IMR-90 (cell line): Measurements from ENCODE around the gene IRAK4. TPM values are rescaled to one million over a fixed set of nuclear protein-coding genes. Genes with fewer than 3 reads are reported as not detected.
A peak's percentile ranks its signal among the peaks of the same experiment; 100 is the strongest.

Experiments used
- ATAC-seq: fragments of 200-7000 bp; cut with Tn5 transposase; 2 replicates; pipeline ENCODE4 v1.9.1; 2020; ENCODE audit warnings: low read depth, mild to moderate bottlenecking, moderate library complexity
- BruUV-seq: library from RNA; stranded (reverse); fragments of 400-500 nt; replicated peaks from 2 replicates; lab custom pipeline; 2021; lab: Mats Ljungman, UMichigan
- CTCF ChIA-PET: fragments of 300-600 bp; formaldehyde crosslinking; extraction: SDS; loops from one replicate; lab custom pipeline; 2021; ENCODE audit warnings: antibody characterized with exemption; lab: Yijun Ruan, JAX
- POLR2A ChIA-PET: fragments of 300-600 bp; sonication (Branson Sonifier 250); formaldehyde crosslinking; loops from one replicate; lab custom pipeline; 2022; ENCODE audit warnings: antibody characterized with exemption; ENCODE audit not compliant: unreplicated experiment; lab: Charles Lee
- DNase-seq: peaks from one replicate; pipeline ENCODE4 v3.0.0; 2013
- H2AFZ ChIP-seq: replicated peaks from 2 replicates; pipeline ENCODE3; 2013; ENCODE audit warnings: low read length, mild to moderate bottlenecking; ENCODE audit not compliant: poor library complexity
- H2AK5ac ChIP-seq: 2 replicates; pipeline ENCODE4 v1.6.1; 2013; ENCODE audit warnings: low read depth, low read length, inconsistent platforms
- H2AK9ac ChIP-seq: replicated peaks from 2 replicates; pipeline ENCODE3; 2013; ENCODE audit warnings: mild to moderate bottlenecking, low read depth, low read length, moderate library complexity; ENCODE audit not compliant: poor library complexity
- H2BK120ac ChIP-seq: 2 replicates; pipeline ENCODE4 v1.6.1; 2013; ENCODE audit warnings: low read depth, low read length, inconsistent platforms
- H2BK15ac ChIP-seq: 3 replicates; pipeline ENCODE4 v1.6.1; 2013; ENCODE audit warnings: low read depth, low read length, inconsistent platforms
- H2BK20ac ChIP-seq: 2 replicates; pipeline ENCODE4 v1.6.1; 2013; ENCODE audit warnings: low read depth, mild to moderate bottlenecking, inconsistent platforms, low read length, moderate library complexity
- H2BK5ac ChIP-seq: 2 replicates; pipeline ENCODE4 v1.6.1; 2013; ENCODE audit warnings: mild to moderate bottlenecking, low read depth, low read length, inconsistent platforms; ENCODE audit not compliant: poor library complexity, severe bottlenecking
- H3K14ac ChIP-seq: replicated peaks from 2 replicates; pipeline ENCODE4 v1.6.1; 2013; ENCODE audit warnings: low read depth, low read length, inconsistent platforms
- H3K18ac ChIP-seq: 2 replicates; pipeline ENCODE4 v1.6.1; 2013; ENCODE audit warnings: low read depth, low read length, control low read depth
- H3K23ac ChIP-seq: 2 replicates; pipeline ENCODE4 v1.6.1; 2013; ENCODE audit warnings: low read depth, low read length, inconsistent platforms
- H3K27ac ChIP-seq: 2 replicates; pipeline ENCODE4 v1.5.1; 2013; ENCODE audit warnings: mild to moderate bottlenecking, control low read depth, low read length; ENCODE audit not compliant: insufficient read depth
- H3K27me3 ChIP-seq: 2 replicates; pipeline ENCODE4 v1.6.1; 2013; ENCODE audit warnings: low read length; ENCODE audit not compliant: control insufficient read depth, insufficient read depth
- H3K36me3 ChIP-seq: 2 replicates; pipeline ENCODE4 v1.6.1; 2013; ENCODE audit warnings: low read length, mixed read lengths; ENCODE audit not compliant: control insufficient read depth, insufficient read depth
- H3K4ac ChIP-seq: 2 replicates; pipeline ENCODE4 v1.6.1; 2013; ENCODE audit warnings: low read depth, low read length, inconsistent platforms
- H3K4me1 ChIP-seq: 2 replicates; pipeline ENCODE4 v1.6.1; 2013; ENCODE audit warnings: low read length, mixed read lengths; ENCODE audit not compliant: control insufficient read depth, insufficient read depth
- H3K4me2 ChIP-seq: 2 replicates; pipeline ENCODE4 v1.6.1; 2013; ENCODE audit warnings: low read depth, mild to moderate bottlenecking, control low read depth, low read length, moderate library complexity
- H3K4me3 ChIP-seq: 2 replicates; pipeline ENCODE4 v1.5.1; 2013; ENCODE audit warnings: low read depth, mild to moderate bottlenecking, control low read depth, low read length, moderate library complexity; ENCODE audit not compliant: insufficient read depth
- H3K56ac ChIP-seq: 2 replicates; pipeline ENCODE4 v1.6.1; 2013; ENCODE audit warnings: low read length, inconsistent platforms; ENCODE audit not compliant: insufficient read depth; ENCODE audit errors: extremely low read depth
- H3K79me1 ChIP-seq, 2 experiments: 2 replicates each; pipeline ENCODE4 v1.6.1; 2013; ENCODE audit warnings: low read length in 2 of 2, inconsistent platforms in 1 of 2, low read depth in 1 of 2
- H3K9ac ChIP-seq: 2 replicates; pipeline ENCODE4 v1.6.1; 2013; ENCODE audit warnings: low read depth, low read length, control low read depth
- H3K9me1 ChIP-seq: 2 replicates; pipeline ENCODE4 v1.6.1; 2013; ENCODE audit warnings: low read length, inconsistent platforms; ENCODE audit not compliant: insufficient read depth
- H3K9me3 ChIP-seq: 2 replicates; pipeline ENCODE4 v1.6.1; 2013; ENCODE audit warnings: low read length; ENCODE audit not compliant: control insufficient read depth, insufficient read depth
- H4K20me1 ChIP-seq: 2 replicates; pipeline ENCODE4 v1.6.1; 2013; ENCODE audit warnings: low read length, inconsistent platforms; ENCODE audit not compliant: insufficient read depth
- H4K5ac ChIP-seq: 2 replicates; pipeline ENCODE4 v1.6.1; 2013; ENCODE audit warnings: mild to moderate bottlenecking, low read depth, low read length, control low read depth
- H4K8ac ChIP-seq, 2 experiments: 2 replicates each; pipeline ENCODE4 v1.6.1; 2013; ENCODE audit warnings: low read depth in 2 of 2, low read length in 2 of 2, control low read depth in 1 of 2, inconsistent platforms in 1 of 2
- H4K91ac ChIP-seq: 2 replicates; pipeline ENCODE4 v1.6.1; 2013; ENCODE audit warnings: low read depth, low read length, inconsistent platforms; ENCODE audit not compliant: insufficient read depth
- CHD1 ChIP-seq: IDR thresholded peaks from 2 replicates; pipeline ENCODE4 v1.6.1; 2012; ENCODE audit warnings: low read depth, low read length, improper control_type of control experiment
- WGBS, 2 experiments: methylation state at CpG; one replicate each; pipeline versions ENCODE4 v1.1.5 to v1.1.7; 2013; ENCODE audit warnings: missing lambda C conversion rate in 2 of 2; ENCODE audit not compliant: insufficient read length in 1 of 2; ENCODE audit errors: extremely low coverage in 2 of 2; 5-methylcytosine and 5-hydroxymethylcytosine counted together
- dilution Hi-C: fragments of 300-500 bp; cut with HindIII; formaldehyde crosslinking; loops from one replicate; pipeline ENCODE4 v1.14.3; 2018; ENCODE audit warnings: low sequenced_read_pairs; ENCODE audit not compliant: unreplicated experiment
- in situ Hi-C: fragments of 300-500 bp; cut with MboI; formaldehyde crosslinking; loops from 3 replicates; pipeline ENCODE4 v1.14.3; 2019; ENCODE audit warnings: low sequenced_read_pairs, inconsistent platforms, mixed read lengths
- intact Hi-C: fragments of 100-400 bp; cut with micrococcal nuclease; formaldehyde crosslinking; loops from 2 replicates; pipeline ENCODE4 v1.10.0; 2022
- polyA plus RNA-seq, 3 experiments: library from polyadenylated mRNA; depleted of rRNA; stranded (reverse); fragments of >200 nt; gene quantifications; 2 replicates each; pipeline ENCODE4 v1.2.3, GENCODE V29; 2012; ENCODE audit warnings: low replicate concordance in 1 of 3
- total RNA-seq: library from RNA; depleted of rRNA; stranded (reverse); fragments of >200 nt; gene quantifications from 2 replicates; pipeline ENCODE4 v1.2.3, GENCODE V29; 2012

Gene IRAK4
- total and polyA plus RNA-seq, 2 of the 4 experiments (the other 2 are of a cell fraction) = 12.6 to 27.6 TPM

- intact Hi-C loops = no loop called here
- in situ Hi-C loops = no loop called here
- H3K4me1 ChIP-seq = no peaks in the 10 kb centered on the region; the same call in 1 of the 2 replicates
- ATAC-seq (peak; percentile 15), DNase-seq (peak; percentile 4)
- H2AK9ac ChIP-seq = peak overlapping the region; percentile 74
- WGBS, 2 experiments = 43% methylated on average over 5 of the region's 6 CpGs; no CpG with 5 or more reads in 1 of the 2 experiments
- no peak for TF ChIP-seq CHD1
- peaks cover 8 to 23% of the 10 kb centered on the region in 2 experiments; a peak in 2 of 4 replicates for H3K79me1 ChIP-seq
- H3K27me3 ChIP-seq = no peaks in the 10 kb centered on the region
- dilution Hi-C loops = no loop called here
- peak overlapping the region; percentile 77 for H3K4ac ChIP-seq
- peak overlapping the region; percentile 83 for H3K14ac ChIP-seq
- H2AFZ ChIP-seq = peak overlapping the region; percentile 96
- peak overlapping the region; percentile 94; the same call in 1 of the 2 replicates for H3K23ac ChIP-seq
- no peak overlapping the region for H2BK20ac ChIP-seq
- ChIA-PET POLR2A (interaction anchor here (1.0 kb wide), 1 partner anchor 19 kb away, joined by 3 read pairs; no protein-coding TSS in a partner anchor), CTCF (no interaction called here)
- H4K5ac ChIP-seq = peak overlapping the region; percentile 15; the same call in 1 of the 2 replicates
- H4K8ac ChIP-seq = peak overlapping the region; percentile 5 to 79; a peak in 3 of 4 replicates
- H2BK5ac ChIP-seq = peak overlapping the region; percentile 71
- BruUV-seq = no TSS peak
- H3K4me2 ChIP-seq = peak overlapping the region; percentile 79
- H3K9ac ChIP-seq = peak overlapping the region; percentile 9
- no peak overlapping the region for H3K56ac ChIP-seq
- H3K9me3 ChIP-seq = no peaks in the 10 kb centered on the region
- H2AK5ac ChIP-seq = no peak overlapping the region
- peak overlapping the region; percentile 35; the same call in 1 of the 2 replicates for H2BK120ac ChIP-seq
- H2BK15ac ChIP-seq = no peak overlapping the region
- peak overlapping the region; percentile 61 for H3K4me3 ChIP-seq
- H4K91ac ChIP-seq = peak overlapping the region; percentile 24; the same call in 1 of the 2 replicates
- peaks cover 5% of the 10 kb centered on the region; the same call in 1 of the 2 replicates for H3K9me1 ChIP-seq
- H3K27ac ChIP-seq = peak overlapping the region; percentile 2; the same call in 1 of the 2 replicates
- peak overlapping the region; percentile 10; the same call in 1 of the 2 replicates for H3K18ac ChIP-seq
- H3K36me3 ChIP-seq = no peaks in the 10 kb centered on the region
- H4K20me1 ChIP-seq = no peaks in the 10 kb centered on the region
These were observed 76.5 kb downstream of the IRAK4 start for GRCh38 chr12:43835264-43835655.
